Upper lobe of right lung (tissue), 1 donor: ENCODE measurements around the gene IGF1R. TPM values are rescaled to one million over a fixed set of nuclear protein-coding genes. Genes with fewer than 3 reads are reported as not detected.
A peak's percentile ranks its signal among the peaks of the same experiment; 100 is the strongest.

Source experiments
- ATAC-seq: fragments of 200-7000 bp; cut with Tn5 transposase; one replicate; pipeline ENCODE4 v1.9.1; 2020; ENCODE audit warnings: mild to moderate bottlenecking, moderate library complexity
- DNase-seq: peaks from one replicate; pipeline ENCODE4 v3.0.0-alpha.2; 2020
- H3K27ac ChIP-seq: fragments of 200-600 bp; one replicate; pipeline ENCODE4 v1.8.0; 2022
- H3K27me3 ChIP-seq: fragments of 200-600 bp; one replicate; pipeline ENCODE4 v1.8.0; 2022; ENCODE audit warnings: mild to moderate bottlenecking
- H3K36me3 ChIP-seq: fragments of 200-600 bp; one replicate; pipeline ENCODE4 v1.8.0; 2022
- H3K4me1 ChIP-seq: fragments of 200-600 bp; one replicate; pipeline ENCODE4 v1.8.0; 2022
- H3K4me3 ChIP-seq: fragments of 200-600 bp; one replicate; pipeline ENCODE4 v1.8.0; 2022; ENCODE audit warnings: mild to moderate bottlenecking
- H3K9me3 ChIP-seq: fragments of 200-600 bp; one replicate; pipeline ENCODE4 v1.8.0; 2022
- CTCF ChIP-seq: fragments of 200-600 bp; IDR thresholded peaks from one replicate; pipeline ENCODE4 v1.8.0; 2022; ENCODE audit warnings: antibody characterized with exemption
- intact Hi-C: fragments of 100-400 bp; cut with DNase I; formaldehyde crosslinking; loops from one replicate; pipeline ENCODE4 v1.11.0; 2022
- total RNA-seq: library from RNA; stranded (reverse); fragmentation: NEBNext Ultra II Directional; extraction: Animal tissue kit (Norgen Biotek cat#: 25700); gene quantifications from one replicate; pipeline ENCODE4 v1.2.1, GENCODE V29; 2021
- donor health status: DM: no; HTN: yes; CAD: no; lungs with severe emphysema.

IGF1R gene
- total RNA-seq, 1 donor from 2014 or later: 40.0 TPM

DNA sequence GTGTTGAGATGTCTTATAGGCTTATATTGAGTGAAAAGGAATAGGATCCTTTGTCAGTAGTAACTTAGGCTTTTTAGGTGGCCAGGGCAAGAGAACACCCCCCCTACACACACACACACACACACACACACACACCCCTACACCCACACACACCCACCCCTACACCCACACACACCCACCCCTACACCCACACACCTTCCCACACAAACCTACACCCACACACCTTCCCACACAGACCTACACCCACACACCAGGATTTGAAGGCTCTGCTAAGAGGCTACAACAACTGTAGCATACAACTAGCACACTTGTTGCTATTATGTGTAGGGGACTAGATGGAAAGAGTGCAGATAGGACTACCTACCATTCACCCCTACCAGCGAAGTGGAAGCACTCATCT lies 186.6 kb downstream of the IGF1R start:
- Histone ChIP-seq H3K4me3 (no peak overlapping the region), H3K27ac (no peak overlapping the region), H3K27me3 (no peaks in the 10 kb centered on the region), H3K4me1 (no peaks in the 10 kb centered on the region), H3K9me3 (peaks cover 25% of the 10 kb centered on the region), H3K36me3 (no peaks in the 10 kb centered on the region)
- DNase-seq (no peak), ATAC-seq (no peak)
- TF ChIP-seq CTCF: no peak
- intact Hi-C loops: no loop called here

DNA sequence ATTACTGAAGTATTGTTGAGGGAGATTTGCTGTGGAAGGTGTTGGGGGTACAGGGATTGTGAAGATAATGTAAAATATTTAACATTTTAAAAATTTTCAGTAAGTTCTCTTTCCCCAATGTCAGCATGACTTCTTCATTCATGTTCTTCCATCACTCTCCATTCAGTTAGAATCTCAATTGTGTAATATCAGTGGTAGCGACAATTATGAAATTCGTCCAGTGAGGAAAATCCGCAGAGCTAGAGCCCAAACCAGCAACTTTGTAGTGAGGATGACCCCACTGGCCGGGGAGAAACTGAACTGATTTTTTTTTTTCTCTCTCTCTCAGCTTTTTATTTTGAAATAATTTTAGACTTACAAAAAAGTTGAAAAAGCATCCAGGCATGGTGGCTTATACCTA lies 187.5 kb downstream of the IGF1R start:
- H3K4me1 ChIP-seq: no peaks in the 10 kb centered on the region
- DNase-seq: no peak
- no peaks in the 10 kb centered on the region for H3K27me3 ChIP-seq
- intact Hi-C loops: no loop called here
- no peak for ATAC-seq
- no peak for TF ChIP-seq CTCF
- H3K9me3 ChIP-seq: peaks cover 16% of the 10 kb centered on the region
- no peaks in the 10 kb centered on the region for H3K36me3 ChIP-seq
- no peak overlapping the region for H3K27ac ChIP-seq
- H3K4me3 ChIP-seq: no peak overlapping the region

GRCh38 chr15:98838387-98839259 lies 190.3 kb downstream of the IGF1R start:
- TF ChIP-seq CTCF: no peak
- H3K4me1 ChIP-seq: peaks cover 8% of the 10 kb centered on the region
- no peak overlapping the region for H3K27ac ChIP-seq
- no peaks in the 10 kb centered on the region for H3K27me3 ChIP-seq
- no peak for DNase-seq
- intact Hi-C loops: no loop called here
- H3K36me3 ChIP-seq: no peaks in the 10 kb centered on the region
- ATAC-seq: no peak
- no peaks in the 10 kb centered on the region for H3K9me3 ChIP-seq
- no peak overlapping the region for H3K4me3 ChIP-seq

GRCh38 chr15:98840053-98840452 lies 191.7 kb downstream of the IGF1R start:
- intact Hi-C loops: no loop called here
- DNase-seq: no peak

DNA sequence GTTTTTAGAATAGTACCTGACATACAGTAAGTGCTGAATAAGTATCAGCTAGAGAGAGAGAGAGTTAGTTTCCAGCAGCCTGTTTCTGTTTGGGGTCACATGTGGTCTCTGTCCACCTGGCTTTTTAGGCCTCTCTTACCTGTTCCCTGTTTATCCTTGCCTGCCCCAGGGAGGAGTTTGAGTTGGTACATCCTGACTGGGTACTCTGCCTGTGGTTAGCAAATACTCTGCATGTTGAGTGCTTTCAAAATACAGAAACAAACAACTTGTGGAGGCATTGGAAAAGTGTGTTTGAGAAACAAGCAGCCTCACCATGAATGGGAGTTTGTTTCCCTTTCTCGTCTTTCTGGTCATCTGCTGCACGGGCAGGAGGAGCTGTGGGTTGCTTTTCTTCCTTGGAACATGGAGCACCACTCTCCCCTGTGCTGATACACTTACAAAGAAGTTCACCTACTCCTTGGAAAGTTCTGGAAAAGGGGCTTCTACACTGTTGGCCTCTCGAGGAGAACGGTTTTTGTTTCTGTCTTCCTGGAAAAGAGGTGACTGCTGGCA lies 193.2 kb downstream of the IGF1R start:
- Histone ChIP-seq H3K27ac (no peak overlapping the region), H3K9me3 (no peaks in the 10 kb centered on the region), H3K36me3 (no peaks in the 10 kb centered on the region), H3K27me3 (no peaks in the 10 kb centered on the region), H3K4me3 (no peak overlapping the region), H3K4me1 (peaks cover 13% of the 10 kb centered on the region)
- TF ChIP-seq CTCF: no peak
- ATAC-seq (peak; percentile 80), DNase-seq (no peak)
- intact Hi-C loops: no loop called here

More at GRCh38 chr15:98840053-98840452, 191.7 kb downstream of the IGF1R start:
- H3K4me3 ChIP-seq: no peak overlapping the region
- ATAC-seq: no peak
- no peak for TF ChIP-seq CTCF
- H3K9me3 ChIP-seq: no peaks in the 10 kb centered on the region
- H3K36me3 ChIP-seq: no peaks in the 10 kb centered on the region
- peaks cover 13% of the 10 kb centered on the region for H3K4me1 ChIP-seq
- H3K27me3 ChIP-seq: no peaks in the 10 kb centered on the region
- H3K27ac ChIP-seq: no peak overlapping the region
